Measurements from ENCODE around the gene KRT85.
"Not testable (repeated sequence)": the region's sequence is repeated elsewhere in the genome, so short reads cannot be mapped to it uniquely, and the experiment has no call there.

The KRT85 gene

GRCh38 chr12:52321418-52321817 is 45.9 kb downstream of the KRT85 start:
- DNase-seq: no peak

- DNase-seq: no peak
Observed at GRCh38 chr12:52320784-52321400, 46.4 kb downstream of the KRT85 start, which contains the start of gene KRT83. Gene KRT83 (minus strand): TSS chr12:52321398. CDS start chr12:52321335, 63 bp downstream.

GRCh38 chr12:52319097-52319496 is 48.2 kb downstream of the KRT85 start:
- no peak for DNase-seq

- DNase-seq: no peak
Observed at GRCh38 chr12:52318241-52318990, 48.9 kb downstream of the KRT85 start.

GRCh38 chr12:52317468-52318052 is 49.7 kb downstream of the KRT85 start:
- no peak for DNase-seq

- no peak for DNase-seq
Observed at GRCh38 chr12:52316701-52317100, 50.6 kb downstream of the KRT85 start.

GRCh38 chr12:52316290-52316689 is 51.0 kb downstream of the KRT85 start:
- no peak for DNase-seq

- not testable (repeated sequence) for DNase-seq
Observed at GRCh38 chr12:52315721-52316120, 51.6 kb downstream of the KRT85 start.

GRCh38 chr12:52314511-52314910 is 52.8 kb downstream of the KRT85 start:
- DNase-seq: no peak

GRCh38 chr12:52313926-52314325 is 53.4 kb downstream of the KRT85 start:
- DNase-seq: no peak

- DNase-seq: no peak
Observed at GRCh38 chr12:52313461-52313860, 53.8 kb downstream of the KRT85 start.

- no peak for DNase-seq
Observed at GRCh38 chr12:52312086-52312485, 55.2 kb downstream of the KRT85 start.

- no peak for DNase-seq
Observed at GRCh38 chr12:52311285-52311648, 56.0 kb downstream of the KRT85 start.

- no peak for DNase-seq
Observed at GRCh38 chr12:52310622-52311284, 56.5 kb downstream of the KRT85 start.
